Measurements from ENCODE around the gene FHOD3.

The FHOD3 gene

DNA sequence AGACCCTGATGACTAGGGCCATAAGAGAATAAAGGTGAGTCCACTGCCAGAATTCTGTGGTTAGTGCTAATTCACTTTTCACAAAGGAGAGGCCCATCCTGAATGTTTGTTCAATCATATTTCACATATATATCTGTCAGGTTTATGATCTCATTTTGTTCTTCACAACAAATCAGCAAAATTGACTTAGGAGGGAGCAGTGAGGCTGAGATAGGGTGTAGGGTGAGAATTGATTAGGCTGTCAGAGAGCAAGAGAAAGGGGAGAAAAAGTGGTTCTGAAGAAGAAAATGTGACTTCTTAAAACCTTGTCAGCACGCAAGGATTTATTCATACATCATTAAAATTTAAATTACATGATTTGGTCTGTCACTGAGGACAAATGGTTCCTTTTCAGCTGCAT, 117.7 kb downstream of the FHOD3 start:
- no peak for DNase-seq

GRCh38 chr18:36415625-36416024, 118.1 kb downstream of the FHOD3 start:
- DNase-seq: no peak

- DNase-seq: no peak
Measured at GRCh38 chr18:36419188-36419899, 121.8 kb downstream of the FHOD3 start.

DNA sequence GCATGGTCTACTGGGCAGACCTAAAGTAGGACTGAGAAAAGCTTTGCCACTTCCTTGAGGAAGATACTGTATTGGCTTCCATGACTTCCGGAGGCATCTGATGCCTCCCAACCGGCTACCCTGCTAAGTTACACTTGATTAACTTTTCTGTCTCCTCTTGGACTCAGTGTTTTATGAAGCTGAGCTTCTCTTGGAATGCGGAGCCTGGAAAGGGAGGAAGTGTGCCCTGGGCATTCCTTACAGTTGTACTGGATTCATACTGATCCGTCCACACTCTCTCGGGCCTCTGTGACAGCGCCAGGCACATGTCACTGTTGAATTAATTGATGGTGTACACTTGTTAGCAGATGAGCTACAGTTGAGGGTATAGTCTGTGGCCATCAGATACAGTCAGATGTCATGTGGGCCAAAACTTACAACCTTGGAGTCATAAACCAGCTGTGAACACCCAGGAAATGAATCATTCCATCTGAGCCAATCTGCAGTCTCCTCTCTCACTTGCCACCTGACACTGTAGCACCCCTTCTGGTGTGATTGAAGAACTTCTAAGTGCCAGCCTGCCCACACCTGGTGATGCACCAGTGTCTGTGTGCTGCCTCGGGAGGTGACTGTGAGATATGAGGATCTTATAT, 122.5 kb downstream of the FHOD3 start:
- no peak for DNase-seq

GRCh38 chr18:36420826-36421225, 123.3 kb downstream of the FHOD3 start:
- no peak for DNase-seq

DNA sequence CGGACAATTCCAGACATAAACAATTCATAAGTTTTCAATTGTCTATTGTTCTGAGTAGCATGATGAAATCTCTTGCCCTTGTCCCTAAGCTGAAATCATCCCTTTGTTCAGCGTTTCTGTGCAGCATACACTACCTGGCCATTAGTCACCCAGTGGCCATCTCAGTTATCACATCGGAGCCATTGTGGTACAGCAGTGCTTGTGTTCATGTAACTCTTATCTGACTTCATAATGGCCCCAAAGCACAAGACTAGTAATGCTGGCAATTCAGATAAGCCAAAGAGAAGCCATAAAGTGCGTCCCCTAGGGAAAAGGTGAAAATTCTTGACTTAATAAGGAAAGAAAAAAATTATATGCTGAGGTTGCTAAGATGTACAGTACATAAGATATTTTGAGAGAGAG, 127.2 kb downstream of the FHOD3 start:
- no peak for DNase-seq

- DNase-seq: no peak
Measured at GRCh38 chr18:36427369-36427768, 129.9 kb downstream of the FHOD3 start.

DNA sequence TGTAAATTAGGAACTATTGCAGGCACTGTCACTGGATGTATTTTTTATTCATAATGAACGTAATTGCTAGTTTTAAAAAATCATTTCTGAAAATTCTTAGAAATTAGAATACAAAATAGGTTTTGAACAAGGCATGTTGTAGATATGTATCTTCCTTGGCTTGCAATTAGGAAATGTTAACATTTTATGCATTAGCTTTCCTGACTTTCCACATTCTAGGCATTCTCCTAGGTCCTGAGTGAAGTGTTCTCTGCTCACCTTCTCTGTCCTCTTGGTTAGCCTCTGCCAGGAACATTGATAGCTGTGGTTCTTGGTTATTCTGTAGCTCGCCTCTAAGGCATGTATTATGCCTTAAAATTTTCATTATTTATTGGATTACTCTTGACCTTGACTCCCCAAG, 130.3 kb downstream of the FHOD3 start:
- DNase-seq: no peak

DNA sequence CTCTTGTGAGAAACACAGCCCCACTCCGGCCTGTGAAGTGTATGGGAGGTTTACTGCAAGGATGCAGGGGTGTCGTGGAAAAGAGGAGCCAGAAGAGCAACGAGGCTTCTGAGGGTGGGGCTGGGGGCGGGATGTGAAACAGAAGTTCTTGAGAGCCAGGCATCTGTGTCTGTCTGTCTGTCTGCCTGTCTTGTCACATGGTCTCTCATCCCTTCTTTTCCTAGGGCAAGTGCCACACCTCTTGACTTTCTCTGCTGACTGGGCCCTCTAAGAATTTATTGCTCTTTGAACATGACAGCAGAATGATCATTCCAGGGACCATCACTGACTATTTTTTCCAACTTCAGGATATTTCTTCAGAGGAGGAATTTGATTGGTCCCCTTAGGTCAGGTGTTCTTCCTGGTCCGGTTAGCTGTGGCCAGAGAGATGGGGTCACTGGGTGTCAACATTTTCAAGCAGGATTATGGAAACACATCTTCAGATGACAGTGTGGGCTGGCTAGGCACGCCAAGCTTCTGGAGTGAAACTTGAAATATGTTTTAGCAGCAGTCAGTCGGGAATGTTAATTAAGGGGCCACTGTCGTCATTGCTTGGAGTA, 131.0 kb downstream of the FHOD3 start:
- DNase-seq: no peak

DNA sequence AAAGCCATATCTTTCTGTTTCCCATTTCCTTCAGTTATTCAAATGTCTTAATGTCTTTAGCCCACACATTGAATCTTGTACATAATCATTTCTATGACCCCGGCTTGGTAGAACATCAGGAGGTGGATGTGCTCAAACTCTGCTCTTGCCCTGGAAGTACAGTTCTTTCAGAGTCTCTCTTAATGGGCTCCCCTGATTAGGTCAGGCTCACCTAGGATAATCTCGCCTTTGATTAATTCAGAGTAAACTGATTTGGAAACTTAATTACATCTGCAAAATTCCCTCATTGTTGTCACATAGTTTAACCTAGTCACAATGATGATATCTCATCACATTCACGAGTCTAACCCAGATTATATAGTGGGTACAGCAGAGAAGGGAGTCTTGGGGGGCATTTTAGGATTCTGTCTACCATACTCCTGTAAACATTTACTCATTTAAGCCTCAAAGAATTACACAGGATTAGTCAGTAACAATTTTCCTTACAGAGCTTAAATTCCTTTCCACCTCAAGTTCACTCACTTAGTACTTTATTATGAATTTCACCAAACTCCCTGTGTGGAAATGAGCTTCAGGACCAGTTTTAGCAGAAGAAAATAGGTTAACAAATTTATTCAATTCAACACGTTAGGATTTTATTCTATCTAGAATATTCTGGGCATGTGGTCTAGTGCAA, 135.5 kb downstream of the FHOD3 start:
- no peak for DNase-seq

DNA sequence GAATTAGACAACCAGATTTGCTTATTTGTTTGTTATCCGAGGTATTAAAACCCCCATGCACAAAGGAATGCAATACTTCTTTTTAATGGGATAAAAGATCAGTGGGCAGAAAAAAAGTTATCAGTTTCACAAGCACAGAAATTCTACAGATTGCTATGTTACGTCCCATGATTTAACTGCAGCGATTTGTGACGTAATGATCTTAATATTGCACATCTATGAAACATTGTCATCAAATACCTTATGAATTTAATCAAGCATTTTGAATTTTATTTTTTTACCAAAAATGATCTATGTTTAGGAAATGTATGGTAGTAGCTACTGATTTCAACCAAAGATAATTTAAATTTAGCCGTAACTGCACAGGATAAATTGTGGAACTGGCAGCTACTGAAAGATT, 138.9 kb downstream of the FHOD3 start:
- DNase-seq: no peak

GRCh38 chr18:36440614-36441013, 143.1 kb downstream of the FHOD3 start:
- no peak for DNase-seq

DNA sequence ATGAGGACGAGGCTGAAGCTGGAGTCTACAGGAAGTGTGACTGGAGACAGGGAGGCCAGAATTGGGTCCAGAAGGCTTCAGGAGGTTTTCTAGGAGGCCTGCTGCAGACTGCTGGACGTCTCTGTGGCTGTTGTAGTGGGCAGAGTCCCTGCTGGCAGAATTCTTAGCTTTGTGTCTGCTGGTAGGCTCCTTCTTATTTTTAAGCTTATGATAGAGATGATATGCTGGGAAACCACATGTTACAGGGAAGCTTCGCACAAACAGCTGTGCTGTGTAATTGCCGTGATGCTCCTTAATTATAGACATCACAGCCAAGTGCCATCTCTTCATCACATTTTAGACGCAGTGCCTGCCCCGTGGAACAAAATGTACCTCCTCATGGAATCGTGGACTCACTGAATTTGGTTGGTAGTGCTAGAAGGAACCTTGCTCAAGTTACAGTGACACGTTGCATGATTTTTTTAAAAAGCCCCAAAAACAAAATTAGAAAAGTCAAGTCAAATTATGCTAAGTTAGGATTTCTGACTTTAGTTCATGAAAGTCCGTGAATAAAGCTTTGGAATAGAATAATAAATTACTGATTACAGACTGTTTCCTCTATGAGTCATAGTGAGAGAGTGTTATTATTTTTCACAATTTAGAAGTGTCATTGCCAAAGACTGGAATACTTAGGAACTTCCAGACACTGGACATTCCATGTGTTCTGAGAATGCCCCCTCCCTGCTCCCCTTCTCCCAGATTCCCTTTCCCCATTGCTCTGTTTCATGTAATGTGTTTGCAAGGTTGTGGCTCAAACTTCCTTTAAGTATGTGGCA, 144.1 kb downstream of the FHOD3 start:
- no peak for DNase-seq

GRCh38 chr18:36442717-36443116, 145.2 kb downstream of the FHOD3 start:
- no peak for DNase-seq

DNA sequence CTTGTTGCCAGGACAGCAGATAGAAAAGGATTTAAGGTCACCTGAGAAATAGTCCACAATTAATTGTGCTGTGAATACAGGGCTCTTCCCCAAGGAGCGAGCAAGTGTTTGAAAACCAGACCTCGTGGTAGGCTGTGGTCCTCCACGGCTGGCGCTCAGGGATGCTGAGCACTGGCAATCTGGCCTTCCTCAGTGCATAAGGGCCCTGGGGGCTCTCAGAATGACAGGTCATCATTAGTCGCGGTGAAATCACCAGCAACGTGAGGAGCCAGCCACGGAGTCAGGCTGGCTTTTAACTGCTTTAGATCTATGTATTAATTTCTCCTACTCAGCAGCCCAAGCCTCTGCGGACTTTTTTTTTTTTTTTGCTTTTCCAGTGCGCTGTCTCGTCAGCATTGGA, 148.5 kb downstream of the FHOD3 start:
- DNase-seq: no peak

DNA sequence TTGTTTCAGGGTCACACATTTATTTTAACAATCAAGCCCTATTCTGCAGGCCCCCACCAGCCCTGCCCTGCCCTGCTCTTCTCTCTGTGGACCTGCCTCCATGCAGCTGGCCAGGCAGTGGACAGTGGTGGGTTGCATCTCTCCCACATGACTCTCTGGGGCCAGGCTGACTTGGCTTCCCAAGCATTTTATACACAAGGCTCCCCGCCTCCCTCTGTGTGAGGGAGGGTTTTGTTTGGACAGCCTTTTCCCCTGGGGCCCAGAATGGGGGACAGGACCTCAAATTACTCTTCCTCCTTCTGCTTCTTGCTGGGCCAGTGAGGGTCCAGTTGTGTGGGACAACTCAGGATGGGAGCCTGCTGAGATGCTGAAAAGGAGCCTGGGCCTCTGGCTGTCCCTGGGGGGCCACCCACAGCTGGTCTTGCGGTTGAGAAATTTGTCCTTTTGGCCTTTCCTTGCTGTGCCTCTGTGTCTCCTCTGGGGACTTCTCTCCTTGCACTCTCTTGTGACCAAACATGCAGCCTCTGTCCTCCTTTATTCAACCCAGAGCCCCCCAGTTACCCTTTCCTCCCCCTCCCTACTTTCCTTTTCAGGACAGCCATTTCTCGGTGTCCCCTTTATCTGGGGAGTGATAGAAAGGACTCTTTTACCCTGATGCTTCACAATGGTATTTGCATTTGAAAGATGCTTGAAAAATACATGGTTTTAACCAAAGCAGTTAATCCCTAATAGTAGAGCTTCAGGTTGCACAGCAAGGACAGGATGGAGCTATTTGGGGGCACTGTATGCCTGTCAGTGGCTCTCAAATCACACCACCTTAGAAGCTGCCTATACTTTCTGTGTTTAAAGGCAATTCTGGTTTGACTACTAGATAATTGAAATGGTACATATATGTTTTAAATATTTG, 151.1 kb downstream of the FHOD3 start:
- DNase-seq: no peak

DNA sequence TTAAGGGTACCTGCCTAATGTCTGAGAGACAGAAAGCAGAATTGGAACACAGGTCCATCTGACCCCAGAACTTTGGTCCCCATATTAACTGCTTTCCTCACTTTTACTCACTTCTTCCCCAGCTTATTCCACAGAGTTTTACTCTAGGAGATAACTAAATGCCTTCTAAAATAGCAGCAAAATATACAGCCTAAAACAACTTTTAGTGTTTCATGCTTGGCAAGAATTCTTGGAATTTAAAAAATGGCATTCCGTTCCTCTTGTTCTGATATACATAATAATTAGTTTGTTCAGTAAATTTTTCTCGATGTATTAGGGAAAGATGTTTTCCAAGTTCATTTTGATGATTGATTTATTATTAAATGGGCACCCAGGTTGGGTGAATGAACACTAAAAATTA, 151.9 kb downstream of the FHOD3 start:
- no peak for DNase-seq

DNA sequence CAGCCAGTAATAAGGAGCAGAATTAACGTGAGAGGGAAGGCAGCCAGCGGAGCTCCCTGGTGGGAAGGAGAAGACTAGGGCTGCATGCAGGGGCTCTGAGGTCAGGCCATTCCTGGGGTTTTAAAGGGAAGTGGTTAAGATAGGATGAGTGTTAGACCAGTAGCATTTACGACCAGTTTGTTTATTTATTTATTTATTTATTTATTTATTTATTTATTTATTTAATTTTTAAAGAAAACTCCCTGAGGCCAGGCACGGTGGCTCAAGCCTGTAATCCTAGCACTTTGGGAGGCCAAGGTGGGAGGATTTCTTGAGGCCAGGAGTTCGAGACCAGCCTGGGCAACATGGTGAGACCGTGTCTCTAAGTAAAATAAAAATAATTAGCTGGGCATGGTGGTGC, 152.8 kb downstream of the FHOD3 start:
- DNase-seq: no peak

GRCh38 chr18:36451454-36452251, 154.1 kb downstream of the FHOD3 start:
- DNase-seq: no peak

DNA sequence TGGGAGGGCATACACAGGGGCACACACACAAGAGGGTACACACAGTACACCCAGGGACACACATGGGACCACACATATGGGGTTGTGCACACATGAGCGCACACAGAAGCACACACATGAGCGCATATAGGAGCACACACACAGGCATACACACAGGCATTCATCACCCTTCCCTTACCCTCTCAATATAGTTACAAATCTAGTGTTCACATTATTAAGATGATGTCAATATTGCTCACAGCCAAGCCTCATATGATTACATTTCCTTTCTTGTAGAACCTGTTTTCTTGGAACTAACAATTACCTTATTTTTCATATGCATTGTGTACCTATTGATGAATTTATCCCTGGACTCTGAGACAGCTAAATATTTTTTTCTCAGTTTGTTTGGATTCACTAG, 156.7 kb downstream of the FHOD3 start:
- no peak for DNase-seq

DNA sequence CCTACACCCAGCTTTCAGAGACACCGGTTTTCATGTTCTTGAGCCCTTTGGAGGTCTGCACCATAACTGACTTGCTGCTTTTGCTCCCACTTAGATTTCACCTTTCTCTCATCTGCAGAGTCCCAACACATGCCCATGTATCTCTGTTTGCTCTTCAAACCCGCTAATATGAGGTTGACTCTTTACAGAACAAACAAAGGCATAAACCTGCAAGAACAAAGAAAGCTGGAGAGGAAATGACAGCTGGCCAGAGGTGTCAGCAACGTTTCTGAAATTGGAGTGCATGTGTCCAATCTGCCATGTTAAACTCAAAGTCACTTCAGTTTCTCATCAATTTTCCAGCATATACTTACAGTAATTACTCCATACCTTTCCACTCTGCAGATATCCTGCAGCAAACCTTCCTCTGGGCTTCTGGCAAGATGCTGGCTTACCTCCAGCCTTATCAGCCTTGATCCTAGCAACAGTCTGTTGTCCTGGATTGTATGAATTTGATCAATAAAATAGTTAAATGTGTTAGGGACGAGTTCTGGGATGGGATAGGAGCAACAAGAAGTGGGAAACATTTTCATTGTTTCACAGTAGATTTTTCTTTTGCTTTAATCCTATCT, 157.4 kb downstream of the FHOD3 start:
- DNase-seq: no peak
